H9 (cell line): Measurements from ENCODE around the gene PIK3R4. TPM values are rescaled to one million over a fixed set of nuclear protein-coding genes. Genes with fewer than 3 reads are reported as not detected.
A peak's percentile ranks its signal among the peaks of the same experiment; 100 is the strongest.

Experiments
- DNase-seq: peaks from one replicate; pipeline ENCODE4 v3.0.0-alpha.2; 2017
- H2AFZ ChIP-seq: one replicate; pipeline ENCODE4 v1.6.1; 2013; ENCODE audit warnings: mild to moderate bottlenecking, low read length, control low read depth, moderate library complexity
- H2AK5ac ChIP-seq: 2 replicates; pipeline ENCODE4 v1.6.1; 2013; ENCODE audit warnings: low read length, control low read depth, mixed read lengths; ENCODE audit not compliant: insufficient read length
- H2BK120ac ChIP-seq: one replicate; pipeline ENCODE4 v1.6.1; 2013; ENCODE audit warnings: low read depth, mild to moderate bottlenecking, low read length, control low read depth, inconsistent platforms; ENCODE audit not compliant: poor library complexity, severe bottlenecking
- H2BK12ac ChIP-seq: 2 replicates; pipeline ENCODE4 v1.6.1; 2013; ENCODE audit warnings: low read length, control low read depth, mixed read lengths, low read depth; ENCODE audit not compliant: insufficient read length
- H2BK15ac ChIP-seq: 2 replicates; pipeline ENCODE4 v1.6.1; 2013; ENCODE audit warnings: low read depth, low read length, control low read depth
- H2BK20ac ChIP-seq: one replicate; pipeline ENCODE4 v1.6.1; 2013; ENCODE audit warnings: low read depth, mild to moderate bottlenecking, low read length, control low read depth, inconsistent platforms; ENCODE audit not compliant: poor library complexity, severe bottlenecking
- H2BK5ac ChIP-seq: 2 replicates; pipeline ENCODE4 v1.6.1; 2013; ENCODE audit warnings: low read length, control low read depth, mixed read lengths; ENCODE audit not compliant: insufficient read length
- H3K14ac ChIP-seq: 2 replicates; pipeline ENCODE4 v1.6.1; 2013; ENCODE audit warnings: low read length, control low read depth; ENCODE audit not compliant: insufficient read depth
- H3K18ac ChIP-seq: 2 replicates; pipeline ENCODE4 v1.6.1; 2013; ENCODE audit warnings: low read depth, mild to moderate bottlenecking, mixed read lengths, low read length, control low read depth; ENCODE audit not compliant: insufficient read length
- H3K23ac ChIP-seq: 2 replicates; pipeline ENCODE4 v1.6.1; 2013; ENCODE audit warnings: low read length, control low read depth, mixed read lengths, low read depth; ENCODE audit not compliant: insufficient read length
- H3K23me2 ChIP-seq: 2 replicates; pipeline ENCODE4 v1.6.1; 2013; ENCODE audit warnings: low read depth, mild to moderate bottlenecking, mixed read lengths, low read length, control low read depth; ENCODE audit not compliant: insufficient read length, poor library complexity, severe bottlenecking
- H3K27ac ChIP-seq: 2 replicates; pipeline ENCODE4 v1.5.1; 2013; ENCODE audit warnings: low read length, control low read depth, mixed read lengths, low read depth; ENCODE audit not compliant: insufficient read length
- H3K27me3 ChIP-seq: 2 replicates; pipeline ENCODE4 v1.6.1; 2013; ENCODE audit warnings: low read length, control low read depth, inconsistent platforms; ENCODE audit not compliant: insufficient read depth
- H3K4ac ChIP-seq: 2 replicates; pipeline ENCODE4 v1.6.1; 2013; ENCODE audit warnings: low read depth, mild to moderate bottlenecking, control low read depth, inconsistent platforms, low read length, moderate library complexity
- H3K4me1 ChIP-seq: 2 replicates; pipeline ENCODE4 v1.6.1; 2013; ENCODE audit warnings: low read length, control low read depth, inconsistent platforms; ENCODE audit not compliant: insufficient read depth
- H3K4me2 ChIP-seq: 2 replicates; pipeline ENCODE4 v1.6.1; 2013; ENCODE audit warnings: low read length, control low read depth, mixed read lengths; ENCODE audit not compliant: insufficient read length, insufficient read depth
- H3K56ac ChIP-seq: 2 replicates; pipeline ENCODE4 v1.6.1; 2013; ENCODE audit warnings: low read depth, mild to moderate bottlenecking, mixed read lengths, low read length, control low read depth; ENCODE audit not compliant: insufficient read length
- H3K79me1 ChIP-seq: 2 replicates; pipeline ENCODE4 v1.6.1; 2013; ENCODE audit warnings: low read depth, mild to moderate bottlenecking, moderate library complexity, low read length, control low read depth, inconsistent platforms; ENCODE audit not compliant: insufficient read depth, poor library complexity, severe bottlenecking
- H3K79me2 ChIP-seq: 2 replicates; pipeline ENCODE4 v1.6.1; 2013; ENCODE audit warnings: low read length, control low read depth, inconsistent platforms; ENCODE audit not compliant: insufficient read depth
- H3K9ac ChIP-seq: 2 replicates; pipeline ENCODE4 v1.6.1; 2013; ENCODE audit warnings: low read length, control low read depth, mixed read lengths; ENCODE audit not compliant: insufficient read length; ENCODE audit errors: extremely low read depth
- H3K9me3 ChIP-seq: one replicate; pipeline ENCODE4 v1.6.1; 2013; ENCODE audit warnings: low read depth, low read length, inconsistent platforms; ENCODE audit not compliant: control insufficient read depth
- H3T11ph ChIP-seq: one replicate; pipeline ENCODE4 v1.6.1; 2013; ENCODE audit warnings: mild to moderate bottlenecking, low read length, control low read depth, inconsistent platforms
- H4K20me1 ChIP-seq: one replicate; pipeline ENCODE4 v1.6.1; 2013; ENCODE audit not compliant: control insufficient read depth, insufficient read length, insufficient read depth
- H4K5ac ChIP-seq: 2 replicates; pipeline ENCODE4 v1.6.1; 2013; ENCODE audit warnings: low read depth, mild to moderate bottlenecking, mixed read lengths, low read length, control low read depth; ENCODE audit not compliant: insufficient read length
- H4K8ac ChIP-seq: replicated peaks from 2 replicates; pipeline ENCODE4 v1.6.1; 2013; ENCODE audit warnings: low read length, control low read depth, mixed read lengths, low read depth; ENCODE audit not compliant: insufficient read length
- H4K91ac ChIP-seq: 2 replicates; pipeline ENCODE4 v1.6.1; 2013; ENCODE audit warnings: low read depth, mild to moderate bottlenecking, moderate library complexity, mixed read lengths, low read length, control low read depth; ENCODE audit not compliant: insufficient read length
- H3K27ac Mint-ChIP-seq, 3 experiments: 2 replicates in 2 of 3; 3 replicates in 1 of 3; pipeline ENCODE4 v1.8.0; 2020 to 2021; ENCODE audit warnings: mixed read lengths in 3 of 3, mild to moderate bottlenecking in 1 of 3, moderate library complexity in 1 of 3
- H3K27me3 Mint-ChIP-seq: 2 replicates; pipeline ENCODE4 v1.8.0; 2021; ENCODE audit warnings: low read depth, mild to moderate bottlenecking, moderate library complexity, mixed read lengths
- H3K36me3 Mint-ChIP-seq, 3 experiments: 2 replicates in 2 of 3; 3 replicates in 1 of 3; pipeline ENCODE4 v1.8.0; 2020 to 2021; ENCODE audit warnings: low read depth in 3 of 3, mixed read lengths in 3 of 3; ENCODE audit not compliant: insufficient read depth in 1 of 3
- H3K4me1 Mint-ChIP-seq, 2 experiments: 2 replicates each; pipeline ENCODE4 v1.8.0; 2020; ENCODE audit warnings: mixed read lengths in 2 of 2
- H3K4me3 Mint-ChIP-seq, 2 experiments: 2 replicates in 1 of 2; 3 replicates in 1 of 2; pipeline ENCODE4 v1.8.0; 2020 to 2021; ENCODE audit warnings: mild to moderate bottlenecking in 2 of 2, mixed read lengths in 2 of 2, moderate library complexity in 1 of 2
- H3K9me3 Mint-ChIP-seq, 2 experiments: 2 replicates in 1 of 2; 3 replicates in 1 of 2; pipeline ENCODE4 v1.8.0; 2020; ENCODE audit warnings: mild to moderate bottlenecking in 2 of 2, mixed read lengths in 2 of 2, moderate library complexity in 1 of 2
- WGBS: extraction: QIAGEN DNeasy Blood & Tissue Kit; methylation state at CpG from one replicate; pipeline ENCODE4 v1.1.7; 2013; ENCODE audit warnings: missing lambda C conversion rate, low lambda C conversion rate, mixed read lengths; ENCODE audit not compliant: insufficient read length; ENCODE audit errors: extremely low coverage; 5-methylcytosine and 5-hydroxymethylcytosine counted together
- total RNA-seq: library from RNA; stranded (reverse); gene quantifications from 2 replicates; pipeline ENCODE4 v1.2.1, GENCODE V29; 2021
- TF ChIP-seq, protein P1 (sequence below): fragments of 200-600 bp; sonication (generic); conservative IDR thresholded peaks from 3 replicates; pipeline ENCODE4 v1.8.0; 2021; ENCODE audit warnings: antibody characterized with exemption, mild to moderate bottlenecking

The PIK3R4 gene
- total RNA-seq, 1 experiment from 2014 or later: 28.6 TPM

DNA sequence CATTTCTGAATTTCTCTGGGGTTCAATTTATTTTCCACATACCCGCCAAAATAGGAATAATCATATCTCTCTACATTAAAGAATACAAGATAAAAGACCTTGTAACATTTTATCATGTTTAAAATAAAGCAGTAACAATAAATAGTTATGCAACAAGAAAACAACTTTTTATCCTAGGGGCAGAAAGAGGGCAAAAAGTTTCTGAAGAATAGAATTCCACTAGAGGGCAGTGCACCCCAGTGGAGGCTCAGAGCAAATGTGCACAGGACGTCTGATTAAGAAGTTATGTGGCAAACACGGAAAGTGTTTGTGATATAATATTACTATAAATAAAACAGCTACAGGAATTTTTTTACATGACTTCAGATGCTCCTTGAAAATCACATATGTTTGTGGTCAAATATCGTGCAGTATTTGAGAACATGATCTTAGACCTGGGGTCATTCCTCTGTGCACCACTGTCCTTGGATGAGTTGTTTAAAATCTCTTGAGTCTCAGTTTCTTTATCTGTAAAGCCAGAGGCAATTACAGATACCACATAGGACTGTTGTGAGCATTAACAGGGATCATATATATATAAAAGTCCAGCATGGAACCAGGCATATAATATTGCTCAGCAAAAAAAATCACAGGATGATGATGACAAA lies 13.2 kb upstream of the PIK3R4 start:
- DNase-seq: peak; percentile 39
- Histone ChIP-seq H3T11ph (no peak overlapping the region), H3K27me3 (no peaks in the 10 kb centered on the region), H3K23me2 (no peaks in the 10 kb centered on the region), H3K4me2 (no peak overlapping the region), H3K27ac (no peak overlapping the region), H3K9me3 (no peaks in the 10 kb centered on the region), H4K91ac (no peak overlapping the region), H2BK12ac (no peak overlapping the region), H3K4me1 (no peaks in the 10 kb centered on the region; the same call in 1 of the 2 replicates), H2BK5ac (no peak overlapping the region), H4K20me1 (no peaks in the 10 kb centered on the region), H2AK5ac (no peak overlapping the region), H3K14ac (no peak overlapping the region), H3K4ac (no peak overlapping the region), H3K56ac (no peak overlapping the region), H3K18ac (no peak overlapping the region), H3K9ac (no peak overlapping the region), H3K23ac (no peak overlapping the region), H3K79me2 (no peaks in the 10 kb centered on the region), H2AFZ (no peak overlapping the region), H2BK15ac (no peak overlapping the region), H4K8ac (no peak overlapping the region), H4K5ac (no peak overlapping the region), H2BK20ac (no peak overlapping the region), H2BK120ac (no peak overlapping the region), H3K79me1 (no peaks in the 10 kb centered on the region)
- no peak overlapping the region; a peak in 1 of 7 replicates for H3K27ac Mint-ChIP-seq
- no peaks in the 10 kb centered on the region for H3K9me3 Mint-ChIP-seq
- peaks cover 6 to 8% of the 10 kb centered on the region in 2 experiments; a peak in 3 of 4 replicates for H3K4me1 Mint-ChIP-seq
- TF ChIP-seq, protein P1, sequence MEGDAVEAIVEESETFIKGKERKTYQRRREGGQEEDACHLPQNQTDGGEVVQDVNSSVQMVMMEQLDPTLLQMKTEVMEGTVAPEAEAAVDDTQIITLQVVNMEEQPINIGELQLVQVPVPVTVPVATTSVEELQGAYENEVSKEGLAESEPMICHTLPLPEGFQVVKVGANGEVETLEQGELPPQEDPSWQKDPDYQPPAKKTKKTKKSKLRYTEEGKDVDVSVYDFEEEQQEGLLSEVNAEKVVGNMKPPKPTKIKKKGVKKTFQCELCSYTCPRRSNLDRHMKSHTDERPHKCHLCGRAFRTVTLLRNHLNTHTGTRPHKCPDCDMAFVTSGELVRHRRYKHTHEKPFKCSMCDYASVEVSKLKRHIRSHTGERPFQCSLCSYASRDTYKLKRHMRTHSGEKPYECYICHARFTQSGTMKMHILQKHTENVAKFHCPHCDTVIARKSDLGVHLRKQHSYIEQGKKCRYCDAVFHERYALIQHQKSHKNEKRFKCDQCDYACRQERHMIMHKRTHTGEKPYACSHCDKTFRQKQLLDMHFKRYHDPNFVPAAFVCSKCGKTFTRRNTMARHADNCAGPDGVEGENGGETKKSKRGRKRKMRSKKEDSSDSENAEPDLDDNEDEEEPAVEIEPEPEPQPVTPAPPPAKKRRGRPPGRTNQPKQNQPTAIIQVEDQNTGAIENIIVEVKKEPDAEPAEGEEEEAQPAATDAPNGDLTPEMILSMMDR: peak; percentile 90
- no peak overlapping the region for H3K4me3 Mint-ChIP-seq
- H3K27me3 Mint-ChIP-seq: no peaks in the 10 kb centered on the region
- no peaks in the 10 kb centered on the region for H3K36me3 Mint-ChIP-seq
- WGBS: no CpG with 5 or more reads among the region's 4 CpGs
